H1 (cell line): ENCODE measurements around the gene CCNA1. TPM values are rescaled to one million over a fixed set of nuclear protein-coding genes. Genes with fewer than 3 reads are reported as not detected.

Experiments used
- BACH1 ChIP-seq: IDR thresholded peaks from 2 replicates; pipeline ENCODE4 v1.6.1; 2012; ENCODE audit warnings: low read length, improper control_type of control experiment
- CEBPB ChIP-seq: IDR thresholded peaks from 2 replicates; pipeline ENCODE4 v1.6.1; 2012; ENCODE audit warnings: low read depth, low read length
- CTBP2 ChIP-seq: IDR thresholded peaks from 2 replicates; pipeline ENCODE4 v1.7.0; 2011; ENCODE audit warnings: borderline replicate concordance, mild to moderate bottlenecking, moderate library complexity, mixed read lengths, low read length; ENCODE audit not compliant: insufficient read depth, insufficient read length
- FOSL1 ChIP-seq: IDR thresholded peaks from 2 replicates; pipeline ENCODE4 v1.6.1; 2011; ENCODE audit warnings: mild to moderate bottlenecking, low read depth, low read length, moderate library complexity; ENCODE audit not compliant: insufficient read depth
- HDAC2 ChIP-seq, 2 experiments: fragments of 300-600 bp in 1 of 2; sonication (generic) in 1 of 2; IDR thresholded peaks; 2 replicates each; pipeline ENCODE4 v1.6.1; 2011 to 2012; ENCODE audit warnings: low read depth in 2 of 2, low read length in 2 of 2, mild to moderate bottlenecking in 2 of 2, moderate library complexity in 2 of 2, borderline replicate concordance in 1 of 2, inconsistent platforms in 1 of 2
- SIRT6 ChIP-seq: IDR thresholded peaks from one replicate; pipeline ENCODE4 v1.7.1; 2012; ENCODE audit warnings: low read length, inconsistent platforms
- TCF12 ChIP-seq: IDR thresholded peaks from 2 replicates; pipeline ENCODE4 v1.6.1; 2011; ENCODE audit warnings: low read depth, mild to moderate bottlenecking, low read length
- polyA plus RNA-seq, 7 experiments: library from polyadenylated mRNA; depleted of rRNA in 3 of 7; stranded (reverse) in 5 of 7; unstranded in 2 of 7; fragments of >200 nt in 5 of 7; fragments of 200-250 nt in 2 of 7; gene quantifications; 1 replicate in 5 of 7; 2 replicates in 1 of 7; 4 replicates in 1 of 7; pipeline versions ENCODE4 v1.2.1 to v1.2.3, GENCODE V29; 2011 to 2013; ENCODE audit warnings: missing spikeins in 2 of 7, mixed read lengths in 2 of 7
- total RNA-seq: library from RNA; stranded (reverse); fragmentation: NEBNext Ultra II Directional; extraction: Animal tissue kit (Norgen Biotek cat#: 25700); gene quantifications from 2 replicates; pipeline ENCODE4 v1.2.1, GENCODE V29; 2021

The CCNA1 gene
- total and polyA plus RNA-seq, 2 of the 8 experiments (the other 6 are each of a cell fraction or from before 2014, with no cell fraction given) = 2.2 to 4.1 TPM

DNA sequence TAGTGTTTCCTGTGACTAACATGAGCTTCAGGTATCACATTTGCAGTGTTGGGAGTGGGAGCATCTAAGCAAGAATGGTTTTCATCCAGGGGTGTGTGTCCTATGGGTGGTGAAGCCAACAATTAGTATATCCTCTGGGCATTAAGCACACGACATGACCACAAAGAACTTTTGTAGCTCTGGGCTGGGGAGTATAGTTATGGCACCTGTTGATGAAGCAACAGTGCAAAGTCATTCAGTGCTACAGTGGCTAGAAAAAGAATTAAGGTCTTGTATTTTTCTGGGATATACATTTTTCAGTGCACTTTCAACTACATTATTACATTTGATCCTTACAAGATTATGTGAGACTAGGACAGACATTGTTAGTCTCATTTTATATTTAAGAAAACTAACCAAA, 21.8 kb downstream of the CCNA1 start (continued):
- TF ChIP-seq HDAC2 (IDR thresholded peaks at IDR 0.05; ENCODE audit: borderline replicate concordance in 1 of 2, low read depth in 2 of 2, low read length in 2 of 2) (no peak), SIRT6 (no peak), FOSL1 (no peak), TCF12 (no peak), BACH1 (no peak), CTBP2 (no peak), CEBPB (no peak)
